Measurements from ENCODE around the gene FCHO1.

GRCh38 chr19:17778251-17778967, 27.1 kb downstream of the FCHO1 start:
- no peak for TF ChIP-seq CTCF (IDR thresholded peaks at IDR 0.05; ENCODE audit: low read depth, low read length, missing input control)
- no peak for TF ChIP-seq REST (IDR thresholded peaks at IDR 0.05)
- TF ChIP-seq RXRA (IDR thresholded peaks at IDR 0.05): no peak
